ENCODE measurements around the gene IL2RA. TPM values are rescaled to one million over a fixed set of nuclear protein-coding genes. Genes with fewer than 3 reads are reported as not detected.

Gene IL2RA
- total RNA-seq, 2 experiments from 2014 or later = 437 to 446 TPM

DNA sequence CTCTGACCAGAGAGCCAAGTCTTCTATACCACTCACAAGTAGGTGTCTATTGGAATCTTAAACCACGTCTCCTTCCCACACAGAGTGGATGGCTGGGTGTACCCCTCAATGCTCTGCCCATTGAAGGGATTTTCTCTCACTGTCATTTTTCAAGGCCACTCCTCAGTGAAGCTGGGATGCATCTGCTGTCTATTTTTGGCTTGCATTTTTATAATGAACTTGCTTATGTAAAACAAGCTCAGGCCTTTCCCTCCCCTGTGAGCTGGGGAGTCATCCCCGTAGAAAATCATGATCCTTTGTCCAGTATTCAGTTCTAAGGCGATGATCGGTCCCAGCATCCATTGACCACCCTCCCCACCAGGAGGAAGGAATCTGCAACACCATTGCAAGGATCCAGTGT lies 16.9 kb upstream of the IL2RA start:
- POLR2A ChIA-PET = no interaction called here
- Mint-ChIP-seq H3K4me1 (peaks cover 68% of the 10 kb centered on the region), H3K36me3 (ENCODE audit: low read depth) (peaks cover 14% of the 10 kb centered on the region), H3K27ac (no peak overlapping the region), H3K27me3 (no peaks in the 10 kb centered on the region), H3K9me3 (peaks cover 4% of the 10 kb centered on the region), H3K4me3 (no peak overlapping the region)
- DNase-seq = no peak
- CTCF ChIA-PET = no interaction called here

GRCh38 chr10:6077071-6077675 lies 15.0 kb upstream of the IL2RA start:
- no peak for DNase-seq
- no peak overlapping the region for H3K4me3 Mint-ChIP-seq
- ChIA-PET POLR2A (interaction anchor here (1.0 to 13.4 kb wide), 3 partner anchors 9 to 24 kb away, joined by 3 to 448 read pairs (median 3); partner anchors contain the start of gene IL2RA), CTCF (interaction anchor here (1.8 kb wide), 1 partner anchor 10 kb away, joined by 10 read pairs; no protein-coding TSS in a partner anchor)
- peaks cover 68% of the 10 kb centered on the region for H3K4me1 Mint-ChIP-seq
- peaks cover 4% of the 10 kb centered on the region for H3K9me3 Mint-ChIP-seq
- H3K36me3 Mint-ChIP-seq (ENCODE audit: low read depth) = peaks cover 13% of the 10 kb centered on the region
- H3K27ac Mint-ChIP-seq = no peak overlapping the region
- no peaks in the 10 kb centered on the region for H3K27me3 Mint-ChIP-seq

DNA sequence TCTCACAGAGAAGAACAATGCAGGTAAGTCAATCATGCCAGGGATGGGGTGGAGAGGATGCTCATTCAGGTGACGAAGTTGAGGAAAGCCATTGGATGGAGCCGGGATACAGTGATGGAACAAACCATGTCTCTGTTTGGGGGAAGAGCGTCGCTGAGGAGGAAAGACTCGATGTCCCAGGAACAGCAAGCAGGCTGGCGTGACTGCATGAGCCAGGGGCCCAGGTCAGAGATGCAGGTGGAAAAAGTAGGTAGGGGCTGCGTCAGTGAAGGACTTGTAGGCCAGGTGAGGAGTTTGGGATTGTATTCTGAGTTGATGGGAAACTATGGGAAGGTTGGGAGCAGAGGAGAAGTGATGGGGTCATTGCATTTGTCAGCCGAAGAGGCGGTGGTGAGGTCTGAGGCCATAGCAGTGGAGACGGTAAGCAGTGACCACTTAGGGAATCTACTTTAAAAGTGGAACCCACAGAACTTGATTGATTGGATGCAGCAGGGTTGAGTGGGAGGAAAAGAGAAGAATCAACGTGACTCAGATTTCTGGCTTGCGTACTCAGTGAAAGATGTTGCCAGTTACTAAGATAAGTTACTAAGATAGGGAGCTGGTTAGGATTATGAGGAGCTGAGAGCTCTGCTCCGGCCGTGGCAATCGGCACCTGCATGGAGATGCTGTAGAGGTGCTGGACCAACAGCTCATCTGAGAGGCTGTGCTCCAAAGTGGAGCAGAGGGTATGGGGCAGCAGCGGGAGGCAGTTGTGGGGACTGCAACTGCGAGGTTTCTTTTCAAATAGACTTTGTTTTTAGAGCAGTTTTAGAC lies 12.5 kb upstream of the IL2RA start:
- Mint-ChIP-seq H3K36me3 (ENCODE audit: low read depth) (peaks cover 7% of the 10 kb centered on the region), H3K4me1 (peaks cover 73% of the 10 kb centered on the region), H3K27ac (peak overlapping the region; percentile 96), H3K27me3 (no peaks in the 10 kb centered on the region), H3K9me3 (no peaks in the 10 kb centered on the region), H3K4me3 (peak overlapping the region; percentile 69)
- DNase-seq = peak; percentile 25
- CTCF ChIA-PET = interaction anchor here (1.3 to 11.2 kb wide), 4 partner anchors 7 to 12 kb away, joined by 7 to 138 read pairs (median 16); no protein-coding TSS in a partner anchor
- POLR2A ChIA-PET = interaction anchor here (0.6 to 13.4 kb wide), 4 partner anchors 8 to 21 kb away, joined by 5 to 448 read pairs (median 93); partner anchors contain the start of gene IL2RA

DNA sequence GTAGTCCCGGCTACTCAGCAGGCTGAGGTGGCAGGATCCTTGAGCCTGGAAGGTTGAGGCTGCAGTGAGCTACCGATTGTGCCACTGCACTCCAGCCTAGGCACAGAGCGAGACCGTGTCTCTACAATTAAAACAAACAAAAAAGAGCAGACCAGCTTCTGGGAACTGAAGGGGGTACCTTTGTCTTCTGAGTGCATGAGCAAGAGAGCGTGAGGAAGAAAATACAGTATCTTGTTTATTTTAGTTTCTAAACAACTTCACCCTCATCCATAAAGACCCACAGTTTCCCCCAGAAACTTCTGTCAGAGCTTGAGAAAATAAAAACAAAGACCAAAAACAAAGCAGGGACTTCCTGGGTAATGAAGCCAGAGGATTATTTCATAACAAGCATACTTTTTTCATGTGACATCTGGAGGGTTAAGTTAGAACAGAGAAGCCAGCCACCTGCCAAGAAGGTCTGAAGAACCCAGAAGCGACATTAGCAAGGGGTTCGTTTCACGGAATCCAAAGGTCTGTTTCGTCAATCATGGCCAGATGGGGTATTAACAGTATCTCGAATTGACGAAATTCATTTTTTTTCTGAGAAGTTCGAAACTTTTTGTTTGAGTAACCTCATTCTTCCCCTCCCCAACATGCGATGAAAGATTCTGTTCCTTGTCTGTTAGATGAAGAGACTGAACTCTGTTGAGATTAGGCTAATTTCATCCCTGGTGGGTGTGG lies 10.2 kb upstream of the IL2RA start:
- CTCF ChIA-PET = interaction anchor here (0.9 to 11.2 kb wide), 6 partner anchors 8 to 26 kb away, joined by 3 to 138 read pairs (median 8); partner anchors contain the start of gene IL2RA
- peaks cover 94% of the 10 kb centered on the region for H3K4me1 Mint-ChIP-seq
- peak overlapping the region; percentile 96 for H3K27ac Mint-ChIP-seq
- H3K27me3 Mint-ChIP-seq = no peaks in the 10 kb centered on the region
- peaks cover 9% of the 10 kb centered on the region for H3K36me3 Mint-ChIP-seq (ENCODE audit: low read depth)
- DNase-seq = peak; percentile 53
- POLR2A ChIA-PET = interaction anchor here (0.9 to 13.4 kb wide), 5 partner anchors 10 to 34 kb away, joined by 4 to 448 read pairs (median 18); partner anchors contain the start of gene IL2RA
- H3K9me3 Mint-ChIP-seq = no peaks in the 10 kb centered on the region
- H3K4me3 Mint-ChIP-seq = peak overlapping the region; percentile 45

- H3K4me3 Mint-ChIP-seq = peak overlapping the region; percentile 45
- H3K4me1 Mint-ChIP-seq = peaks cover 98% of the 10 kb centered on the region
- H3K9me3 Mint-ChIP-seq = no peaks in the 10 kb centered on the region
- peak; percentile 16 for DNase-seq
- CTCF ChIA-PET = interaction anchor here (0.9 to 11.2 kb wide), 6 partner anchors 7 to 20 kb away, joined by 3 to 138 read pairs (median 8); partner anchors contain the start of gene IL2RA
- H3K36me3 Mint-ChIP-seq (ENCODE audit: low read depth) = peaks cover 10% of the 10 kb centered on the region
- no peaks in the 10 kb centered on the region for H3K27me3 Mint-ChIP-seq
- POLR2A ChIA-PET = interaction anchor here (0.9 to 13.4 kb wide), 6 partner anchors 11 to 19 kb away, joined by 3 to 448 read pairs (median 21); partner anchors contain the start of gene IL2RA
- H3K27ac Mint-ChIP-seq = peak overlapping the region; percentile 96
Measured at GRCh38 chr10:6071181-6072175, 9.3 kb upstream of the IL2RA start.

DNA sequence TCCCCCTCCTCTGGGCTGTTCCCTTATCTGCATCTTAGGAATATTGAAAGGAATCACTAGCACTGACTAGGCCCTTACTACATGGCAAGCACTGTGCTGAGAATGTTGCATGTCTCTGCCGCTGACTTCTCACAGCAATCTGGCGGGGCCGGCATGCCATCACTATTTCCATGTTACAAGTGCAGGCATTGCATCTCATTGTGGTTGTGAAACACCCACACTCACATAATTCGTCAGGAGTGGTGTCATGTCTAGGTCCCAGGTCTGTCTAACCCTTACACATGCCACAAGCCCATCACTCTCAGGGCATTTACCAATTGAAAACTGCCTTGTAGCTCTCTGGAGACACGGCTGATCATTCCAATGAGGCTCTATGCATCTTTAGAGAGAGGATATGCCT lies 8.5 kb upstream of the IL2RA start:
- Mint-ChIP-seq H3K27me3 (no peaks in the 10 kb centered on the region), H3K9me3 (no peaks in the 10 kb centered on the region), H3K4me1 (peaks cover 98% of the 10 kb centered on the region), H3K4me3 (peak overlapping the region; percentile 13), H3K36me3 (ENCODE audit: low read depth) (peaks cover 13% of the 10 kb centered on the region), H3K27ac (peak overlapping the region; percentile 96)
- POLR2A ChIA-PET = interaction anchor here (1.0 to 13.4 kb wide), 5 partner anchors 12 to 94 kb away, joined by 3 to 448 read pairs (median 24); partner anchors contain the start of gene IL2RA
- CTCF ChIA-PET = interaction anchor here (1.6 to 11.2 kb wide), 4 partner anchors 11 to 19 kb away, joined by 3 to 138 read pairs (median 10); no protein-coding TSS in a partner anchor
- peak; percentile 62 for DNase-seq

DNA sequence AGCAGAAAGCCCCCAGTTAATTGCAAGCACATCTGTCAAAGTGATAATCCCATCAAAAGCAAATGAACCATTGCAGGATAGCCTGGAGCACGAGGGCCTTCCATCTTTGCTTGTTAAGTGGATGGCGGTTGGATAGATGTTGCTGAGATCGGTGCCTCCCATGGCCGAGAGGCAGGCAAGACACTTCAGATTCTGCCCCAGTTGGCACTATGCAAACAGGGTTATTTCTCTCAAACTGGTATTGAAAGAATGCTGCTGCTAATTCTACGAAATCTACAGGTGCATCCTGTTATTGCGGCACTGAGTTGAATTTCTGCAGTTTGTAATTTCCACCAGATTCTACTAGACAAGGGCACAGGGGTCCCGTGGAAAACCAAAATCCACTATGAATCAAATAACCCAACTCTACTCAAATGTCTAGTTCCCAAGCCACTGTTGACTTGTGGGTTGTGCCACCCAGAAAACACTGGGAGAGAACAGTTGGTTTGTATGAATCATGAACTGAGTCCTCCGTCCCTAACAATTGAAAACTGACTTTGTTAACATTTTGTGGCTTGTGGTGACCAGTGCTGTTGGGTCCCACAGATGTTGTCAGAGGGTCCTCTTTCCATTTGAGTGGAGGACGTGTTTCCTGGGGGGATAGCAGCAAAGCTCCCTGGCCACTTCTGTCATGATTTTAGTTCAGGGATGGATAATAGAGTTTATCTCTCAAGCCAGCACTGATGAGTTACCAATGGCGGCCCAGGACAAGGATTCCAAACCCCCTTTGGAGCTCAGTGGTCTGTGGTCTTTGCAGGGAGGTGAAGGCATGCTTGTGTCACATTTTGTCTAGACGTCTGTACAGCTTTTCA lies 7.1 kb upstream of the IL2RA start:
- peak; percentile 43 for DNase-seq
- no peaks in the 10 kb centered on the region for H3K27me3 Mint-ChIP-seq
- H3K9me3 Mint-ChIP-seq = peaks cover 4% of the 10 kb centered on the region
- peaks cover 100% of the 10 kb centered on the region for H3K4me1 Mint-ChIP-seq
- ChIA-PET CTCF (interaction anchor here (1.0 to 11.2 kb wide), 5 partner anchors 8 to 21 kb away, joined by 4 to 138 read pairs (median 8); no protein-coding TSS in a partner anchor), POLR2A (interaction anchor here (0.8 to 13.4 kb wide), 10 partner anchors 7 to 255 kb away, joined by 3 to 448 read pairs (median 4); partner anchors contain the start of genes ANKRD16, FBH1, GDI2 and IL2RA)
- H3K36me3 Mint-ChIP-seq (ENCODE audit: low read depth) = peaks cover 13% of the 10 kb centered on the region
- H3K4me3 Mint-ChIP-seq = peak overlapping the region; percentile 67
- H3K27ac Mint-ChIP-seq = peak overlapping the region; percentile 96

GRCh38 chr10:6068422-6068821 lies 6.3 kb upstream of the IL2RA start:
- CTCF ChIA-PET = interaction anchor here (0.9 to 11.2 kb wide), 6 partner anchors 13 to 30 kb away, joined by 3 to 138 read pairs (median 6); no protein-coding TSS in a partner anchor
- Mint-ChIP-seq H3K9me3 (peaks cover 6% of the 10 kb centered on the region), H3K36me3 (ENCODE audit: low read depth) (peaks cover 11% of the 10 kb centered on the region), H3K4me1 (peaks cover 97% of the 10 kb centered on the region), H3K27me3 (no peaks in the 10 kb centered on the region), H3K27ac (peak overlapping the region; percentile 96), H3K4me3 (peak overlapping the region; percentile 67)
- DNase-seq = peak; percentile 50
- POLR2A ChIA-PET = interaction anchor here (0.8 to 13.4 kb wide), 8 partner anchors 8 to 255 kb away, joined by 3 to 448 read pairs (median 6); partner anchors contain the start of genes ANKRD16, FBH1, GDI2 and IL2RA

DNA sequence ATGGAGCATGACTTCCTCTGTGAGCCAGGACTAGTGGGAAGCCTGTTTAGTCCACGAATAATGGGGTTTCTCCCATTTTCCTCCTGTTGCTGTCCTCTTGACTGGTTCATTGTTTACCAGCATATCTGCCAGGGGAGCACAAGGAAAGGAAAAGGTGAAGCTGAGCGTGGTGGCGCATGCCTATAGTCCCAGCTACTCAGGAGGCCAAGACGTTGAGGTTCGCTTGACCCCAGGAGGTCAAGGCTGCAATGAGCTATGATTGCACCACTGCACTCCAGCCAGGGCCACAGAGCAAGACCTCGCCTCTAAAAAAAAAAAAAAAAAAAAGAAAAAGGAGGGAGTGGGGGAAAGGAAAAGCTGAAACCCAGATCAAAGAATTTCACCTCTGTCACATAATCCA lies 5.8 kb upstream of the IL2RA start:
- POLR2A ChIA-PET = interaction anchor here (0.8 to 13.4 kb wide), 8 partner anchors 8 to 254 kb away, joined by 3 to 448 read pairs (median 6); partner anchors contain the start of genes ANKRD16, FBH1, GDI2 and IL2RA
- CTCF ChIA-PET = interaction anchor here (0.9 to 11.2 kb wide), 6 partner anchors 13 to 30 kb away, joined by 3 to 138 read pairs (median 6); no protein-coding TSS in a partner anchor
- Mint-ChIP-seq H3K9me3 (peaks cover 6% of the 10 kb centered on the region), H3K36me3 (ENCODE audit: low read depth) (peaks cover 11% of the 10 kb centered on the region), H3K4me3 (peak overlapping the region; percentile 67), H3K4me1 (peaks cover 94% of the 10 kb centered on the region), H3K27me3 (no peaks in the 10 kb centered on the region), H3K27ac (peak overlapping the region; percentile 96)
- peak; percentile 14 for DNase-seq

GRCh38 chr10:6067457-6067856 lies 5.3 kb upstream of the IL2RA start:
- ChIA-PET CTCF (interaction anchor here (0.9 to 11.2 kb wide), 5 partner anchors 14 to 29 kb away, joined by 3 to 138 read pairs (median 8); no protein-coding TSS in a partner anchor), POLR2A (interaction anchor here (4.1 to 13.4 kb wide), 3 partner anchors 14 to 19 kb away, joined by 24 to 448 read pairs (median 168); partner anchors contain the start of gene IL2RA)
- Mint-ChIP-seq H3K4me1 (peaks cover 94% of the 10 kb centered on the region), H3K27me3 (no peaks in the 10 kb centered on the region), H3K36me3 (ENCODE audit: low read depth) (peaks cover 11% of the 10 kb centered on the region), H3K4me3 (peak overlapping the region; percentile 15), H3K27ac (peak overlapping the region; percentile 96), H3K9me3 (peaks cover 6% of the 10 kb centered on the region)
- peak; percentile 14 for DNase-seq
